ENCODE results near the gene COL13A1. TPM values are rescaled to one million over a fixed set of nuclear protein-coding genes. Genes with fewer than 3 reads are reported as not detected.

Gene COL13A1
- total and polyA plus RNA-seq, 2 donors from 2014 or later: 4.0 to 5.2 TPM

- intact Hi-C loops (cut with DNase I): no loop called here
- DNase-seq: no peak
- no peak overlapping the region for H3K4me3 ChIP-seq (ENCODE audit: low read length in 3 of 3)
- H3K27me3 ChIP-seq (ENCODE audit: control insufficient read depth, insufficient read depth, low read length): no peaks in the 10 kb centered on the region
- FAIRE-seq: no peak
- H3K27ac ChIP-seq (ENCODE audit: low read depth in 2 of 2, low read length in 2 of 2): no peak overlapping the region
- H3K9me3 ChIP-seq (ENCODE audit: control insufficient read depth in 2 of 3, insufficient read depth in 1 of 3, low read length in 3 of 3): no peaks in the 10 kb centered on the region
- no peaks in the 10 kb centered on the region for H3K36me3 ChIP-seq (ENCODE audit: control insufficient read depth in 2 of 3, insufficient read depth in 3 of 3, low read length in 3 of 3)
- H3K9ac ChIP-seq (ENCODE audit: low read length in 3 of 3): no peak overlapping the region
- peaks cover 0 to 6% (median 0%) of the 10 kb centered on the region in 3 donors for H3K4me1 ChIP-seq (ENCODE audit: control insufficient read depth in 2 of 3, insufficient read depth in 2 of 3, low read depth in 1 of 3, low read length in 3 of 3)
- TF ChIP-seq CTCF (IDR thresholded peaks at IDR 0.05; ENCODE audit: borderline replicate concordance, extremely low read depth, insufficient read depth): no peak
These were observed 42.1 kb upstream of the COL13A1 start for GRCh38 chr10:69759641-69760040.

GRCh38 chr10:69760072-69760471 is 41.6 kb upstream of the COL13A1 start:
- Histone ChIP-seq H3K27ac (ENCODE audit: low read depth in 2 of 2, low read length in 2 of 2) (no peak overlapping the region), H3K4me3 (ENCODE audit: low read length in 3 of 3) (no peak overlapping the region), H3K27me3 (ENCODE audit: control insufficient read depth, insufficient read depth, low read length) (no peaks in the 10 kb centered on the region), H3K36me3 (ENCODE audit: control insufficient read depth in 2 of 3, insufficient read depth in 3 of 3, low read length in 3 of 3) (no peaks in the 10 kb centered on the region), H3K9ac (ENCODE audit: low read length in 3 of 3) (no peak overlapping the region), H3K9me3 (ENCODE audit: control insufficient read depth in 2 of 3, insufficient read depth in 1 of 3, low read length in 3 of 3) (no peaks in the 10 kb centered on the region), H3K4me1 (ENCODE audit: control insufficient read depth in 2 of 3, insufficient read depth in 2 of 3, low read depth in 1 of 3, low read length in 3 of 3) (peaks cover 0 to 6% (median 0%) of the 10 kb centered on the region in 3 donors)
- DNase-seq: no peak
- intact Hi-C loops (cut with DNase I): no loop called here
- TF ChIP-seq CTCF (IDR thresholded peaks at IDR 0.05; ENCODE audit: borderline replicate concordance, extremely low read depth, insufficient read depth): no peak
- no peak for FAIRE-seq

- H3K9ac ChIP-seq (ENCODE audit: low read length in 3 of 3): no peak overlapping the region
- H3K36me3 ChIP-seq (ENCODE audit: control insufficient read depth in 2 of 3, insufficient read depth in 3 of 3, low read length in 3 of 3): no peaks in the 10 kb centered on the region
- no peaks in the 10 kb centered on the region for H3K27me3 ChIP-seq (ENCODE audit: control insufficient read depth, insufficient read depth, low read length)
- H3K9me3 ChIP-seq (ENCODE audit: control insufficient read depth in 2 of 3, insufficient read depth in 1 of 3, low read length in 3 of 3): no peaks in the 10 kb centered on the region
- no peak overlapping the region for H3K27ac ChIP-seq (ENCODE audit: low read depth in 2 of 2, low read length in 2 of 2)
- FAIRE-seq (no peak), DNase-seq (no peak)
- intact Hi-C loops (cut with DNase I): no loop called here
- H3K4me1 ChIP-seq (ENCODE audit: control insufficient read depth in 2 of 3, insufficient read depth in 2 of 3, low read depth in 1 of 3, low read length in 3 of 3): peaks cover 0 to 6% (median 0%) of the 10 kb centered on the region in 3 donors
- no peak overlapping the region for H3K4me3 ChIP-seq (ENCODE audit: low read length in 3 of 3)
- no peak for TF ChIP-seq CTCF (IDR thresholded peaks at IDR 0.05; ENCODE audit: borderline replicate concordance, extremely low read depth, insufficient read depth)
These were observed 40.4 kb upstream of the COL13A1 start for GRCh38 chr10:69761320-69761719.

Data from kidney (tissue), 14 donors.